Measurements from ENCODE around the gene MTM1.
A peak's percentile ranks its signal among the peaks of the same experiment; 100 is the strongest.

MTM1 gene

GRCh38 chrX:150568320-150569154 lies at the start of gene MTM1:
Gene MTM1, plus strand, starts transcription at chrX:150568621. Its CDS starts 23,994 bp downstream, at chrX:150592615.
- DNase-seq: peak; percentile 81

GRCh38 chrX:150522494-150522893 lies 45.9 kb upstream of the MTM1 start:
- no peak for DNase-seq

GRCh38 chrX:150525061-150525919 lies 43.1 kb upstream of the MTM1 start:
- no peak for DNase-seq

- no peak for DNase-seq
Measured at GRCh38 chrX:150526692-150527091, 41.7 kb upstream of the MTM1 start.

GRCh38 chrX:150527108-150527507 lies 41.3 kb upstream of the MTM1 start:
- DNase-seq: no peak

GRCh38 chrX:150529587-150529986 lies 38.8 kb upstream of the MTM1 start:
- DNase-seq: no peak

- no peak for DNase-seq
Measured at GRCh38 chrX:150530821-150531220, 37.6 kb upstream of the MTM1 start.

- no peak for DNase-seq
Measured at GRCh38 chrX:150531467-150531866, 37.0 kb upstream of the MTM1 start.

GRCh38 chrX:150533863-150534262 lies 34.6 kb upstream of the MTM1 start:
- no peak for DNase-seq

- no peak for DNase-seq
Measured at GRCh38 chrX:150536455-150537116, 31.8 kb upstream of the MTM1 start.

- no peak for DNase-seq
Measured at GRCh38 chrX:150537851-150538250, 30.6 kb upstream of the MTM1 start.

GRCh38 chrX:150540965-150541364 lies 27.5 kb upstream of the MTM1 start:
- no peak for DNase-seq

GRCh38 chrX:150542846-150543229 lies 25.6 kb upstream of the MTM1 start:
- DNase-seq: no peak

- no peak for DNase-seq
Measured at GRCh38 chrX:150543230-150544155, 24.9 kb upstream of the MTM1 start.

- DNase-seq: no peak
Measured at GRCh38 chrX:150544222-150544787, 24.1 kb upstream of the MTM1 start.

GRCh38 chrX:150544835-150545770 lies 23.3 kb upstream of the MTM1 start:
- no peak for DNase-seq

- no peak for DNase-seq
Measured at GRCh38 chrX:150546711-150547153, 21.7 kb upstream of the MTM1 start.

- DNase-seq: no peak
Measured at GRCh38 chrX:150547375-150548115, 20.9 kb upstream of the MTM1 start.

GRCh38 chrX:150548251-150548650 lies 20.2 kb upstream of the MTM1 start:
- DNase-seq: no peak

GRCh38 chrX:150548684-150549083 lies 19.7 kb upstream of the MTM1 start:
- no peak for DNase-seq

All from activated T-cell treated with anti-CD3 and anti-CD28 coated beads for 4 hours (primary cell).